ENCODE results near the gene LSM14B.

- TF ChIP-seq CTCF (IDR thresholded peaks at IDR 0.05 in 2 of 3, conservative IDR thresholded peaks at IDR 0.05 in 1 of 3; ENCODE audit: borderline replicate concordance in 1 of 3, insufficient read depth in 1 of 3, low read depth in 2 of 3, low read length in 2 of 3): no peak
- no peak for TF ChIP-seq ZNF274 (IDR thresholded peaks at IDR 0.05; ENCODE audit: low read depth, low read length)
- TF ChIP-seq EZH2 (IDR thresholded peaks at IDR 0.05): no peak
These were observed 2.5 kb upstream of the LSM14B start for GRCh38 chr20:62119591-62120364.
